K562 (cell line): ENCODE data around the gene EFEMP2. TPM values are rescaled to one million over a fixed set of nuclear protein-coding genes. Genes with fewer than 3 reads are reported as not detected.
A peak's percentile ranks its signal among the peaks of the same experiment; 100 is the strongest.

Source experiments
- HBP1 ChIP-seq: fragments of 450-650 bp; formaldehyde crosslinking; IDR thresholded peaks from 2 replicates; pipeline ENCODE4 v1.4.0; 2022; ENCODE audit warnings: missing genetic modification characterization
- RCOR1 ChIP-seq, 2 experiments: IDR thresholded peaks; 2 replicates each; pipeline ENCODE4 v1.6.1; 2012; ENCODE audit warnings: low read depth in 2 of 2, low read length in 2 of 2, borderline replicate concordance in 1 of 2, improper control_type of control experiment in 1 of 2
- TOE1 ChIP-seq, 2 experiments: fragments of 450-650 bp in 1 of 2; sonication (generic) in 1 of 2; formaldehyde crosslinking in 1 of 2; IDR thresholded peaks; 2 replicates each; pipeline versions ENCODE4 v1.7.1 to v1.8.0; 2016 to 2022; ENCODE audit warnings: borderline replicate concordance in 2 of 2, mild to moderate bottlenecking in 2 of 2, antibody characterized with exemption in 1 of 2, inconsistent platforms in 1 of 2, low read depth in 1 of 2, missing genetic modification reagents in 1 of 2, moderate library complexity in 1 of 2
- YY1 ChIP-seq, 3 experiments: IDR thresholded peaks; 2 replicates each; pipeline ENCODE4 v1.6.1; 2011; ENCODE audit warnings: low read length in 2 of 3, mild to moderate bottlenecking in 2 of 3, moderate library complexity in 2 of 3, borderline replicate concordance in 1 of 3, control low read depth in 1 of 3, low read depth in 1 of 3; ENCODE audit not compliant: insufficient read depth in 3 of 3, insufficient replicate concordance in 2 of 3, control insufficient read depth in 1 of 3, insufficient read length in 1 of 3; ENCODE audit errors: extremely low read depth in 1 of 3
- ZFX ChIP-seq: sonication (generic); formaldehyde crosslinking; IDR thresholded peaks from 2 replicates; pipeline ENCODE4 v1.8.0; 2022; ENCODE audit warnings: mild to moderate bottlenecking, missing genetic modification reagents, moderate library complexity
- ZNF12 ChIP-seq: sonication (generic); formaldehyde crosslinking; IDR thresholded peaks from 2 replicates; pipeline ENCODE4 v1.4.0; 2020; ENCODE audit warnings: mild to moderate bottlenecking, missing genetic modification reagents
- ZNF175 ChIP-seq: fragments of 200-800 bp; sonication (Bioruptor generic); IDR thresholded peaks from 2 replicates; pipeline ENCODE4 v1.6.1; 2016; ENCODE audit warnings: low read depth, mild to moderate bottlenecking, missing genetic modification characterization, missing compliant biosample characterization
- ZNF197 ChIP-seq: fragments of 200-800 bp; sonication (Bioruptor generic); IDR thresholded peaks from 2 replicates; pipeline ENCODE4 v1.6.1; 2016; ENCODE audit warnings: low read depth, missing genetic modification characterization, missing compliant biosample characterization
- polyA plus RNA-seq, 8 experiments: library from polyadenylated mRNA; depleted of rRNA in 4 of 8; stranded (reverse) in 5 of 8; unstranded in 3 of 8; fragments of >200 nt; fragmentation: Nextera tagmentation in 2 of 8; fragmentation: Illumina TruSeq in 1 of 8; extraction: Ambion mirVana in 2 of 8; extraction: Trizol in 1 of 8; gene quantifications; 2 replicates each; pipeline versions ENCODE4 v1.2.1 to v1.2.3, GENCODE V29; 2011 to 2014; ENCODE audit warnings: inconsistent platforms in 1 of 8, missing spikeins in 1 of 8
- total RNA-seq, 7 experiments: library from RNA; depleted of rRNA in 6 of 7; stranded (reverse); fragments of >200 nt in 6 of 7; fragmentation: Illumina TruSeq in 2 of 7; extraction: Trizol in 2 of 7; gene quantifications; 2 replicates each; pipeline versions ENCODE4 v1.2.1 to v1.2.3, GENCODE V29; 2011 to 2021; ENCODE audit warnings: low replicate concordance in 1 of 7
- TF ChIP-seq, protein P1 (sequence below), 2 experiments: fragments of 450-650 bp in 1 of 2; sonication (generic) in 1 of 2; formaldehyde crosslinking in 1 of 2; IDR thresholded peaks; 2 replicates each; pipeline versions ENCODE4 v1.7.1 to v1.9.0; 2016 to 2022; ENCODE audit warnings: inconsistent platforms in 1 of 2, mild to moderate bottlenecking in 1 of 2, missing genetic modification reagents in 1 of 2

The EFEMP2 gene
- total and polyA plus RNA-seq, 9 of the 15 experiments (the other 6 are each of a cell fraction or from before 2014, with no cell fraction given): 0.07 to 2.9 (median 0.69) TPM; not detected in 1

GRCh38 chr11:65918211-65919140, 45.9 kb upstream of the EFEMP2 start, which contains the start of gene C11orf68 (continued):
- TF ChIP-seq, protein P1, sequence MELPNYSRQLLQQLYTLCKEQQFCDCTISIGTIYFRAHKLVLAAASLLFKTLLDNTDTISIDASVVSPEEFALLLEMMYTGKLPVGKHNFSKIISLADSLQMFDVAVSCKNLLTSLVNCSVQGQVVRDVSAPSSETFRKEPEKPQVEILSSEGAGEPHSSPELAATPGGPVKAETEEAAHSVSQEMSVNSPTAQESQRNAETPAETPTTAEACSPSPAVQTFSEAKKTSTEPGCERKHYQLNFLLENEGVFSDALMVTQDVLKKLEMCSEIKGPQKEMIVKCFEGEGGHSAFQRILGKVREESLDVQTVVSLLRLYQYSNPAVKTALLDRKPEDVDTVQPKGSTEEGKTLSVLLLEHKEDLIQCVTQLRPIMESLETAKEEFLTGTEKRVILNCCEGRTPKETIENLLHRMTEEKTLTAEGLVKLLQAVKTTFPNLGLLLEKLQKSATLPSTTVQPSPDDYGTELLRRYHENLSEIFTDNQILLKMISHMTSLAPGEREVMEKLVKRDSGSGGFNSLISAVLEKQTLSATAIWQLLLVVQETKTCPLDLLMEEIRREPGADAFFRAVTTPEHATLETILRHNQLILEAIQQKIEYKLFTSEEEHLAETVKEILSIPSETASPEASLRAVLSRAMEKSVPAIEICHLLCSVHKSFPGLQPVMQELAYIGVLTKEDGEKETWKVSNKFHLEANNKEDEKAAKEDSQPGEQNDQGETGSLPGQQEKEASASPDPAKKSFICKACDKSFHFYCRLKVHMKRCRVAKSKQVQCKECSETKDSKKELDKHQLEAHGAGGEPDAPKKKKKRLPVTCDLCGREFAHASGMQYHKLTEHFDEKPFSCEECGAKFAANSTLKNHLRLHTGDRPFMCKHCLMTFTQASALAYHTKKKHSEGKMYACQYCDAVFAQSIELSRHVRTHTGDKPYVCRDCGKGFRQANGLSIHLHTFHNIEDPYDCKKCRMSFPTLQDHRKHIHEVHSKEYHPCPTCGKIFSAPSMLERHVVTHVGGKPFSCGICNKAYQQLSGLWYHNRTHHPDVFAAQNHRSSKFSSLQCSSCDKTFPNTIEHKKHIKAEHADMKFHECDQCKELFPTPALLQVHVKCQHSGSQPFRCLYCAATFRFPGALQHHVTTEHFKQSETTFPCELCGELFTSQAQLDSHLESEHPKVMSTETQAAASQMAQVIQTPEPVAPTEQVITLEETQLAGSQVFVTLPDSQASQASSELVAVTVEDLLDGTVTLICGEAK (IDR thresholded peaks at IDR 0.05): peak; percentile 95
- TF ChIP-seq, protein P1 (CRISPR knock-in tag; IDR thresholded peaks at IDR 0.05): peak; percentile 96
- TF ChIP-seq ZNF12 (CRISPR knock-in tag): peak; percentile 81; the same call in 1 of the 2 replicates
- 0 out of 2 replicates have a peak, but pooled peaks have one; percentile 34 for TF ChIP-seq HBP1 (CRISPR knock-in tag)
- no peak for TF ChIP-seq TOE1 (IDR thresholded peaks at IDR 0.05; ENCODE audit: borderline replicate concordance)
- TF ChIP-seq TOE1 (CRISPR knock-in tag; IDR thresholded peaks at IDR 0.05; ENCODE audit: borderline replicate concordance, low read depth): peak; percentile 24; the same call in 1 of the 2 replicates
- no peak for TF ChIP-seq ZNF197 (CRISPR knock-in tag)
- TF ChIP-seq ZFX (CRISPR knock-in tag): peak; percentile 84
- TF ChIP-seq ZNF175 (CRISPR knock-in tag): peak; percentile 61; the same call in 1 of the 2 replicates
- TF ChIP-seq RCOR1 (IDR thresholded peaks at IDR 0.05; ENCODE audit: borderline replicate concordance in 1 of 2, low read depth in 2 of 2, low read length in 2 of 2): peak in 1 of 2 experiments; percentile 55; a peak in 3 of 4 replicates
- peak; percentile 62 to 95 (median 94) for TF ChIP-seq YY1 (IDR thresholded peaks at IDR 0.05; ENCODE audit: borderline replicate concordance in 1 of 3, control insufficient read depth in 1 of 3, extremely low read depth in 1 of 3, insufficient read depth in 3 of 3, insufficient read length in 1 of 3, insufficient replicate concordance in 2 of 3, low read depth in 1 of 3, low read length in 2 of 3)
